SK-N-SH (cell line): Measurements from ENCODE around the gene SNX8. TPM values are rescaled to one million over a fixed set of nuclear protein-coding genes. Genes with fewer than 3 reads are reported as not detected.

Experiments used
- CTCF ChIA-PET: fragments of 300-600, 350-600 bp; formaldehyde crosslinking; extraction: SDS; loops from one replicate; lab custom pipeline; 2021; lab: Yijun Ruan, JAX
- POLR2A ChIA-PET: fragments of 350-600 bp; sonication (Branson Sonifier 250); formaldehyde crosslinking; extraction: SDS; loops from one replicate; lab custom pipeline; 2020; ENCODE audit warnings: antibody characterized with exemption, inconsistent platforms; lab: Yijun Ruan, JAX
- DNase-seq: peaks from one replicate; pipeline ENCODE4 v3.0.0; 2012
- H2AFZ ChIP-seq: fragments of 200-600 bp; sonication (generic); 2 replicates; pipeline ENCODE4 v1.8.1; 2016; ENCODE audit warnings: antibody characterized with exemption, mild to moderate bottlenecking, low read depth
- H3F3A ChIP-seq: fragments of 200-600 bp; sonication (generic); replicated peaks from 2 replicates; pipeline ENCODE3; 2016; ENCODE audit warnings: antibody characterized with exemption, mild to moderate bottlenecking; ENCODE audit not compliant: insufficient read depth
- H3K27ac ChIP-seq, 2 experiments: fragments of 200-500 bp in 1 of 2; fragments of 200-600 bp in 1 of 2; sonication (Bioruptor generic) in 1 of 2; sonication (generic), shearing (Covaris generic) in 1 of 2; 2 replicates each; pipeline versions ENCODE4 v1.5.1 to v1.6.1; 2014 to 2016; ENCODE audit warnings: low read depth in 2 of 2, inconsistent platforms in 1 of 2, low read length in 1 of 2, mild to moderate bottlenecking in 1 of 2, mixed read lengths in 1 of 2
- H3K27me3 ChIP-seq: fragments of 200-600 bp; sonication (generic), shearing (Covaris generic); 2 replicates; pipeline ENCODE4 v1.6.1; 2016; ENCODE audit warnings: mixed run types; ENCODE audit not compliant: insufficient read depth
- H3K36me3 ChIP-seq, 2 experiments: fragments of 200-500 bp in 1 of 2; fragments of 200-600 bp in 1 of 2; sonication (Bioruptor generic) in 1 of 2; sonication (generic) in 1 of 2; replicated peaks in 1 of 2; 2 replicates each; pipeline versions ENCODE3 to v1.5.1; 2014 to 2016; ENCODE audit warnings: low read length in 1 of 2, mild to moderate bottlenecking in 1 of 2; ENCODE audit not compliant: insufficient read depth in 2 of 2, control insufficient read depth in 1 of 2
- H3K4me1 ChIP-seq, 2 experiments: fragments of 200-500 bp in 1 of 2; fragments of 200-600 bp in 1 of 2; sonication (Bioruptor generic) in 1 of 2; sonication (generic), shearing (Covaris generic) in 1 of 2; 2 replicates each; pipeline versions ENCODE4 v1.5.1 to v1.6.1; 2014 to 2016; ENCODE audit warnings: low read depth in 1 of 2, low read length in 1 of 2, mixed run types in 1 of 2; ENCODE audit not compliant: insufficient read depth in 2 of 2, control insufficient read depth in 1 of 2
- H3K4me2 ChIP-seq: fragments of 200-600 bp; sonication (generic), shearing (Covaris generic); 2 replicates; pipeline ENCODE4 v1.6.1; 2017; ENCODE audit warnings: mixed run types
- H3K4me3 ChIP-seq, 2 experiments: fragments of 200-500 bp in 1 of 2; fragments of 200-600 bp in 1 of 2; sonication (Bioruptor generic) in 1 of 2; sonication (generic), shearing (Covaris generic) in 1 of 2; 2 replicates each; pipeline versions ENCODE4 v1.5.1 to v1.8.1; 2014 to 2016; ENCODE audit warnings: low read depth in 2 of 2, inconsistent platforms in 1 of 2, low read length in 1 of 2, mild to moderate bottlenecking in 1 of 2, mixed read lengths in 1 of 2, moderate library complexity in 1 of 2
- H3K79me2 ChIP-seq: fragments of 200-600 bp; sonication (generic); 2 replicates; pipeline ENCODE4 v1.8.1; 2017; ENCODE audit warnings: mild to moderate bottlenecking; ENCODE audit not compliant: insufficient read depth
- H3K9ac ChIP-seq: fragments of 200-600 bp; sonication (generic); 2 replicates; pipeline ENCODE4 v1.6.1; 2017; ENCODE audit warnings: mixed run types
- H3K9me2 ChIP-seq: fragments of 200-600 bp; sonication (generic); 2 replicates; pipeline ENCODE4 v1.6.1; 2017; ENCODE audit warnings: mixed run types
- H3K9me3 ChIP-seq: fragments of 200-600 bp; sonication (generic); 2 replicates; pipeline ENCODE4 v1.6.1; 2017; ENCODE audit warnings: mixed run types, mild to moderate bottlenecking, moderate library complexity
- H4K20me1 ChIP-seq: fragments of 200-600 bp; sonication (generic); 2 replicates; pipeline ENCODE4 v1.6.1; 2017; ENCODE audit warnings: mild to moderate bottlenecking, mixed run types; ENCODE audit not compliant: insufficient read depth
- ELF1 ChIP-seq: IDR thresholded peaks from 2 replicates; pipeline ENCODE4 v1.4.0; 2012
- EP300 ChIP-seq, 2 experiments: IDR thresholded peaks; 2 replicates each; pipeline versions ENCODE4 v1.4.0 to v1.6.1; 2012; ENCODE audit warnings: borderline replicate concordance in 1 of 2, low read depth in 1 of 2, low read length in 1 of 2
- FOXJ3 ChIP-seq: sonication (generic); formaldehyde crosslinking; IDR thresholded peaks from 2 replicates; pipeline ENCODE4 v1.5.1; 2020; ENCODE audit warnings: mild to moderate bottlenecking, missing genetic modification reagents
- FOXM1 ChIP-seq: IDR thresholded peaks from 2 replicates; pipeline ENCODE4 v1.4.0; 2012; ENCODE audit warnings: low read depth, mild to moderate bottlenecking
- JUND ChIP-seq: IDR thresholded peaks from 2 replicates; pipeline ENCODE4 v1.4.0; 2012
- MAX ChIP-seq: IDR thresholded peaks from 2 replicates; pipeline ENCODE4 v1.4.0; 2012; ENCODE audit warnings: low read depth
- MXI1 ChIP-seq: IDR thresholded peaks from 2 replicates; pipeline ENCODE4 v1.6.1; 2012; ENCODE audit warnings: mild to moderate bottlenecking, low read depth, low read length, improper control_type of control experiment
- NFIC ChIP-seq: IDR thresholded peaks from 2 replicates; pipeline ENCODE4 v1.4.0; 2012; ENCODE audit warnings: borderline replicate concordance
- NRF1 ChIP-seq: IDR thresholded peaks from 2 replicates; pipeline ENCODE4 v1.6.1; 2012; ENCODE audit warnings: low read depth, mild to moderate bottlenecking, low read length
- PBX3 ChIP-seq: IDR thresholded peaks from 2 replicates; pipeline ENCODE4; 2012
- POLR2AphosphoS5 ChIP-seq: IDR thresholded peaks from 2 replicates; pipeline ENCODE4 v1.6.1; 2012; ENCODE audit warnings: low read depth, low read length
- RAD21 ChIP-seq: IDR thresholded peaks from 2 replicates; pipeline ENCODE4 v1.6.1; 2012; ENCODE audit warnings: mild to moderate bottlenecking, low read length
- REST ChIP-seq: IDR thresholded peaks from 2 replicates; pipeline ENCODE4 v1.6.1; 2012; ENCODE audit warnings: mild to moderate bottlenecking, low read depth, low read length, moderate library complexity
- RFX5 ChIP-seq: IDR thresholded peaks from 2 replicates; pipeline ENCODE4 v1.6.1; 2012; ENCODE audit warnings: mild to moderate bottlenecking, improper control_type of control experiment, low read length
- RXRA ChIP-seq: IDR thresholded peaks from 2 replicates; pipeline ENCODE4 v1.4.0; 2012; ENCODE audit warnings: low read depth, mild to moderate bottlenecking, borderline replicate concordance
- SIN3A ChIP-seq: IDR thresholded peaks from 2 replicates; pipeline ENCODE4 v1.6.1; 2012; ENCODE audit warnings: low read depth, mild to moderate bottlenecking, low read length, moderate library complexity, borderline replicate concordance
- TAF1 ChIP-seq: IDR thresholded peaks from 2 replicates; pipeline ENCODE4 v1.6.1; 2012; ENCODE audit warnings: low read depth, mild to moderate bottlenecking, low read length, moderate library complexity, borderline replicate concordance
- TCF12 ChIP-seq: IDR thresholded peaks from 2 replicates; pipeline ENCODE4 v1.4.0; 2012
- USF1 ChIP-seq: IDR thresholded peaks from 2 replicates; pipeline ENCODE4 v1.4.0; 2012; ENCODE audit warnings: low read depth, borderline replicate concordance
- USF2 ChIP-seq: fragments of 150-350 bp; IDR thresholded peaks from 2 replicates; pipeline ENCODE4 v1.6.1; 2017; ENCODE audit warnings: antibody characterized with exemption, low read length, low read depth, borderline replicate concordance
- WGBS: methylation state at CpG from one replicate; pipeline ENCODE4 v1.1.6; 2017; ENCODE audit warnings: low lambda C conversion rate; 5-methylcytosine and 5-hydroxymethylcytosine counted together
- polyA plus RNA-seq, 3 experiments: library from polyadenylated mRNA; depleted of rRNA; stranded (reverse); fragments of >200 nt; gene quantifications; 2 replicates each; pipeline ENCODE4 v1.2.3, GENCODE V29; 2012

SNX8 gene
- polyA plus RNA-seq, 1 of the 3 experiments (the other 2 are of a cell fraction), result 20.6 TPM

- Histone ChIP-seq H3K4me1 (peaks cover 0 to 15% of the 10 kb centered on the region in 2 experiments; a peak in 1 of 4 replicates), H3K4me2 (no peak overlapping the region), H3K4me3 (no peak overlapping the region), H3K36me3 (peaks cover 36 to 59% of the 10 kb centered on the region in 2 experiments), H2AFZ (no peak overlapping the region), H4K20me1 (peaks cover 12% of the 10 kb centered on the region; the same call in 1 of the 2 replicates), H3K9ac (no peak overlapping the region), H3K27ac (no peak overlapping the region), H3K79me2 (peaks cover 64% of the 10 kb centered on the region), H3F3A (no peaks in the 10 kb centered on the region), H3K27me3 (no peaks in the 10 kb centered on the region), H3K9me3 (no peaks in the 10 kb centered on the region), H3K9me2 (no peaks in the 10 kb centered on the region)
- no peak for DNase-seq
- WGBS, result 92% methylated on average over 4 of the region's 4 CpGs
- TF ChIP-seq RAD21, result no peak
- TF ChIP-seq NRF1, result no peak
- TF ChIP-seq USF1, result no peak
- no peak for TF ChIP-seq JUND
- TF ChIP-seq MAX, result no peak
- TF ChIP-seq USF2, result no peak
- no peak for TF ChIP-seq RFX5
- ChIA-PET CTCF (interaction anchor here (0.7 to 1.3 kb wide), 2 partner anchors 9 to 16 kb away, joined by 3 to 4 read pairs; no protein-coding TSS in a partner anchor), POLR2A (no interaction called here)
Measured at GRCh38 chr7:2224934-2225333, 89.3 kb downstream of the SNX8 start.

GRCh38 chr7:2224491-2224928, 89.7 kb downstream of the SNX8 start:
- Histone ChIP-seq H3K9me2 (no peaks in the 10 kb centered on the region), H3K27ac (no peak overlapping the region), H3K79me2 (peaks cover 61% of the 10 kb centered on the region), H3K9ac (no peak overlapping the region), H3K36me3 (peaks cover 33 to 55% of the 10 kb centered on the region in 2 experiments), H3K4me2 (no peak overlapping the region), H3K4me1 (peaks cover 0 to 11% of the 10 kb centered on the region in 2 experiments; a peak in 1 of 4 replicates), H3K27me3 (no peaks in the 10 kb centered on the region), H4K20me1 (peaks cover 15% of the 10 kb centered on the region; the same call in 1 of the 2 replicates), H2AFZ (no peak overlapping the region), H3K4me3 (no peak overlapping the region), H3F3A (no peaks in the 10 kb centered on the region), H3K9me3 (no peaks in the 10 kb centered on the region)
- DNase-seq, result no peak
- POLR2A ChIA-PET, result no interaction called here
- CTCF ChIA-PET, result interaction anchor here (2.7 kb wide), 1 partner anchor 15 kb away, joined by 10 read pairs; no protein-coding TSS in a partner anchor
- WGBS, result 95% methylated on average over 13 of the region's 13 CpGs
- TF ChIP-seq RXRA (no peak), POLR2AphosphoS5 (no peak), RAD21 (no peak), FOXM1 (no peak), JUND (no peak), FOXJ3 (no peak), NRF1 (no peak), RFX5 (no peak), ELF1 (no peak), NFIC (no peak), MXI1 (no peak), REST (no peak), USF1 (no peak), EP300 (IDR thresholded peaks at IDR 0.05; ENCODE audit: borderline replicate concordance in 1 of 2, low read depth in 1 of 2, low read length in 1 of 2) (no peak), TCF12 (no peak), SIN3A (no peak), TAF1 (no peak), PBX3 (no peak)
